Esophagus squamous epithelium (tissue), 4 donors: ENCODE measurements around the gene CXCL8.

Experiments used
- POLR2A ChIP-seq, 4 donors: fragments of 450-650 bp; IDR thresholded peaks; one replicate each; pipeline ENCODE4 v1.6.1; 2017; ENCODE audit warnings: antibody characterized with exemption in 4 of 4, mild to moderate bottlenecking in 4 of 4, moderate library complexity in 3 of 4
- TF ChIP-seq, protein P1 (sequence below), 6 experiments: fragments of 450-650 bp in 4 of 6; fragments of 200-600 bp in 2 of 6; sonication (generic) in 2 of 6; IDR thresholded peaks; one replicate each; pipeline ENCODE4 v1.5.1; 2016 to 2019; ENCODE audit warnings: antibody characterized with exemption in 6 of 6, mild to moderate bottlenecking in 4 of 6, moderate library complexity in 4 of 6

DNA sequence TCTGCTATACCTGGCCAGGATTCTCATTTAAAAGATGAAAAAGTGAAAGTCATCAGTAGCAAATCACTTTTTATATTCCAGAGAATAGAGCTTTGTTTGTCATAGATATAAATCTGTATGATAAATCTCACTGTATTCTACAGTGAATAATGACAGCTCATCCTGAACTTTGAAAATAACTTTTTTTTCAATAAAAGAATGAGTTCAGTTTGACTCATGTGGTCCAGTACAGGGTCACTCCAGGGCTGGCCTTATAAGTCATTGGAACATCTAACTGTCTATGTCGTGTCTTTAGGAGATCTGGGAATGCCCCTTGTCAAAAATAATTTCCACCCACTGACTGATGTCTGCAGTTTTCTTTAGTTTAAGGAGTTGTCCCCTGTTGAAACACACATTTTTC, 18.5 kb upstream of the CXCL8 start:
- no peak for TF ChIP-seq POLR2A (IDR thresholded peaks at IDR 0.05)
- TF ChIP-seq, protein P1, sequence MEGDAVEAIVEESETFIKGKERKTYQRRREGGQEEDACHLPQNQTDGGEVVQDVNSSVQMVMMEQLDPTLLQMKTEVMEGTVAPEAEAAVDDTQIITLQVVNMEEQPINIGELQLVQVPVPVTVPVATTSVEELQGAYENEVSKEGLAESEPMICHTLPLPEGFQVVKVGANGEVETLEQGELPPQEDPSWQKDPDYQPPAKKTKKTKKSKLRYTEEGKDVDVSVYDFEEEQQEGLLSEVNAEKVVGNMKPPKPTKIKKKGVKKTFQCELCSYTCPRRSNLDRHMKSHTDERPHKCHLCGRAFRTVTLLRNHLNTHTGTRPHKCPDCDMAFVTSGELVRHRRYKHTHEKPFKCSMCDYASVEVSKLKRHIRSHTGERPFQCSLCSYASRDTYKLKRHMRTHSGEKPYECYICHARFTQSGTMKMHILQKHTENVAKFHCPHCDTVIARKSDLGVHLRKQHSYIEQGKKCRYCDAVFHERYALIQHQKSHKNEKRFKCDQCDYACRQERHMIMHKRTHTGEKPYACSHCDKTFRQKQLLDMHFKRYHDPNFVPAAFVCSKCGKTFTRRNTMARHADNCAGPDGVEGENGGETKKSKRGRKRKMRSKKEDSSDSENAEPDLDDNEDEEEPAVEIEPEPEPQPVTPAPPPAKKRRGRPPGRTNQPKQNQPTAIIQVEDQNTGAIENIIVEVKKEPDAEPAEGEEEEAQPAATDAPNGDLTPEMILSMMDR (IDR thresholded peaks at IDR 0.05) = no peak
